GDM1 (cell line): ENCODE measurements around the gene DEFB112.

Source experiments
- DNase-seq: peaks from one replicate; lab custom pipeline; 2025; lab: John Stamatoyannopoulos, UW

The DEFB112 gene, protein sequence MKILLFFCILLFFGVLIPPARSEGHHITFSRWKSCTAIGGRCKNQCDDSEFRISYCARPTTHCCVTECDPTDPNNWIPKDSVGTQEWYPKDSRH

DNA sequence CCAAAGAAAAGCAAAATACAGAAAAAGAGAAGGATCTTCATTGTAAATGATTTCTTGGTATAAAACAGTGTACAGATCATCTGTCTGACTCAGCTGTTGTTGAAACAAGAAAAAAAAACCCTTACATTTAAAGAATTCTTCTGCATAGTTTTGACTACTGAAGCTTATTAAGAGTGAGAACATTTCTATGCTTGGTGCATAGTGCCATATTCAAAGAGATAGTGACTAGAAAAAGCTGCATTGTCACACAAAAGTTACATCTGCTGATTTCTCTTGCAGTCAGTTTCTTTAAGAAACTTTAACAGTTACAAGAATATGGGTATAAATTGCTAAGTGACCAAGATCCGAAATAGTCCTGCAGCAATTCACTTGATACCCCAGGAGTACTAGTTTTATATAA, at the start of gene DEFB112:
Gene DEFB112, minus strand, starts transcription at position 101 of the 400 bp plus-strand sequence. Its CDS starts 60 bp downstream, at position 41.
- DNase-seq = no peak

DNA sequence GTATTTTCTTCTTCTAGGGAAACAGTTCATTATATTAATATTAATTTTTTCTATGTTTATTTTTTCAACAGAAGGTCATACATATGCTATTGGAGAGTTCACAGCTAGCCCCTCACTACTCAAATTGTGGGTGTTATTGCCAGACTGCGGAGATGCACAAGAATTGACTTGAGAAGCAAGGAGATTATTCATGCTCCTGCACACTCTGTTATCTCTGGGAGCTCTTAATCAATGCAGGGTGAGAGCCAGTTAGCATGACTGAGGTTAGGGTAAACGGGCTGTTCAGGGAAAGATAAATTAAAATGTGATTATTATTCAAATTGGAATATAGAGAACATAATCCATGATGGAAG, 48.9 kb upstream of the DEFB112 start:
- no peak for DNase-seq

DNA sequence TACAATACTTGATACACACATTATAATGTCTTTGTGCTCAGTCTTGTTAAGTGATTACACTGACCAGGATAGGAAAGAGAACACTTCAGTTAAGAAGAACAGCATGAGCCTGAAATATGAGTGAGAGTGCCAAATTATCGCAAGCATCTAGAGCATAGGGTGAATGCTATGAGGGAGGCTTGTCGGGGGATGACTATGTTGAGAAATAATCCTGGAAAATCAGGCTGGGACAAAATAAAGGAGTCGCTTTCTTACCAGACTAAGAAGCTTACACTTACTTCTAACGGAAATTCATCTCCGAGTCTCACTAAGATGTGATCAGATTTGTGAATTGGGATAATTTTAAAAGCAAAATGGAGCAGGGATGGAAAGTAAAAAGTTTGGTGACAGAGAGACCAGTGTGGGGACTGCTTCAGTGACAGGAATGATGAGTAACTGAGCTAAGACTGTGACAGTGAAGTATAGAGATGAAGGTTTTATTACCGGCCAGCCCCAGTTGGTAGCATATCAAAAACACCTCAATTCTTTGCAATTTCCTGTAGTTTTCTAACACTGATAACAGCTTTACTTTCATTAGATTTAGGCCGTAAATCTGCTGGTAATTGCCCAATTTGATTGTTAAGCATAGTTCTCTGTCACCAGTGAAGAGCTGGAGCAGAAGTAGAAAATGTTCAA, 48.4 kb upstream of the DEFB112 start:
- no peak for DNase-seq

DNA sequence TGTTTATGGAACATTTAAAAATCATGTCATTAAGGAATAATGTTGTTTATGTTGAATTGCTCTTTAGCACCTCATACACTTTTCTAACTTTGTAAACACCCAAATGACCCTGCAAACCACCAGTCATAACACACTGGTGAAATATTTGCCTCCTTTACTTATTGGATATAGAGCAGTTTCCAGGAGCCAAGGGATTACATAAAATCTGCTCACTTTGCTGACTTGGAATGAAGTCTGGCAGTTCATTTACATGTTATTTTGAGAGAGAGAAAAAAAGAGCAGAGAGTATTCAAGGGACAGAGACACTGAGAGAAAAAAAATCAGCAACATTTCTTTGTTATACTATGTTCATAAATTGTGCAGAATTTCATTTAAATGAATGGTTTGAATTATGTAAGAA, 46.6 kb upstream of the DEFB112 start:
- no peak for DNase-seq

DNA sequence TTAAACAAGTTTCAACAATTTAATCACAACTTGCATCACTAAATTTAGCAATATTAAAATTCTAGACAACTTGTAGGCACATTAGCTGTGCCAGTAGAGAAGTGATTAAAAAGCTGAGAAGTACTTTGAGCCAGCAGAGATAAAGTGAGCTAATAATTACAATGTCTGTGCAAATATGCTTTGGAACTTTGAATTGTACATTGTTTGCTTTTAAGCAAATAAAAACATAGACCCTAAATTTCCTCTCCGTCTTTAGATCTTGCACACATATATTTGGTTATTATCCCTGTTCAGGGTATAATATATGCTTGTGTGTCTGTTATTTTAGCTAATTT, 44.2 kb upstream of the DEFB112 start:
- no peak for DNase-seq

DNA sequence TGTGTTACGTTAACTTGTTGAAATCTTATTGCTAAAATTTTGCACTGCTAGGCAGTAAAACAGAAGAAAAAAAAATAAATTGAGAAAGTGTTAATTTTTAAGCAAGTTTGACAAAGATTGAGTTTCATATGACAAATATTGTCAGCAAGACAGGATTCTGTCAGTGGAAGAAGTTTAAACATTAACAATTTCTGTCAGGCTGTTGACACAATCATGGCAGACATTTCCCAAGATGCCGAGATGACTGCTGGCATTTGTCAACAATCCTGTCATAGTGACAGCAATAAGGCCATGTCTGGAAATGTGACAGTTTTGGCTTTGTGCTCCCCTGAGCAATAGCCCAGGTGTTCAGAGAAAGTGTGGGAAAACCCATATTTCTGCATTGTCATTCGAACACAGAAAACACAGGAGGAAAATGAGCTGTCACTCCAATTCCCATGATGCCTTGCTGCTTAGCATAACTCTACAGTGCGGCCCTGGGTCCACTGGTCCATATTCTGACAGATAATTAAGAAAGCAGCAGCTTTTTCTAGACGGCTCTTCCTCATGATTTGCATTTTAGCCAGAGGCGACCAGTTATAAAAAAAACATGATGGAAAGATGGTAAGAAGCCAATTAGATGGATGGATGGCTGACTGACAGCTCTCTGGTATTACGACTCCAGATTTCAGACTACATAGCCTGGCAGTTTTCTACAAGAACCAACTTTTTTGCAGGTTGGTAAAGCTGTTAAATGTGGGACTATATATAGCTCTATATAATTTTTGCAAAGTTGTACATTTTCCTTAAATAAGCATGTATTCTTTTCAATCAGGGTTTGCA, 43.6 kb upstream of the DEFB112 start:
- no peak for DNase-seq

DNA sequence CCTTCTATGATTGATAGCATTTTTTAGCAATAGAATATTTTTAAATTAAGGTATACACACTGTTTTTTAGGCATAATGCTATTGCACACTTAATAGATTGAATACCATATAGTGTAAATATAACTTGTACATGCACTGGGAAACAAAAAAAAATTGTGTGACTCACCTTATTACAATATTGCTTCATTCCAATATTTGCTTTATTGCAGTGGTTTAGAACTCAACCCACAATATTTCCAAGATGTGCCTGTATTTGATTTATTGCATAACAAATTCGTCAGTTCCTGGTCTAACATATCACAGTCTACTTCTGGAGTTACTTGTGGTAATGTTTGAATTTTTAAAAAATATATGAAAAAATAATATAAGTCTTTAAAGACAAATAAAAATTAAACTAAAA, 41.9 kb upstream of the DEFB112 start:
- DNase-seq = no peak

DNA sequence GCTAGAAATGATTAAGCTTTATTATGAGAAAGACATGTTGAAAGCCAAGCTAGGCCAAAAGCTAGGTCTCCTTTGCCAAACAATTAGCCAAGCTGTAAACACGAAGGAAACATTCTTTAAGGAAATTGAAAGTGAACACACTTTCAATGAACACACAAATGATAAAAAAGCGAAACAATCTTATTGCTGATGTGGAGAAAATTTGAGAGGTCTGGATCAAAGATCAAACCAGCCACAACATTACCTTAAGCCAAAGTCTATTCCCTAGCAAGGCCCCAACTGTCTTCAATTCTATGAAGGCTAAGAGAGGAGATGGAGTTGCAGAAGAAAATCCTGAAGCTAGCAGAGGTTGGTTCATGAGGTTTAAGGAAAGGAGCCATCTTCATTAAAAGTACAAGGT, 40.2 kb upstream of the DEFB112 start:
- no peak for DNase-seq

DNA sequence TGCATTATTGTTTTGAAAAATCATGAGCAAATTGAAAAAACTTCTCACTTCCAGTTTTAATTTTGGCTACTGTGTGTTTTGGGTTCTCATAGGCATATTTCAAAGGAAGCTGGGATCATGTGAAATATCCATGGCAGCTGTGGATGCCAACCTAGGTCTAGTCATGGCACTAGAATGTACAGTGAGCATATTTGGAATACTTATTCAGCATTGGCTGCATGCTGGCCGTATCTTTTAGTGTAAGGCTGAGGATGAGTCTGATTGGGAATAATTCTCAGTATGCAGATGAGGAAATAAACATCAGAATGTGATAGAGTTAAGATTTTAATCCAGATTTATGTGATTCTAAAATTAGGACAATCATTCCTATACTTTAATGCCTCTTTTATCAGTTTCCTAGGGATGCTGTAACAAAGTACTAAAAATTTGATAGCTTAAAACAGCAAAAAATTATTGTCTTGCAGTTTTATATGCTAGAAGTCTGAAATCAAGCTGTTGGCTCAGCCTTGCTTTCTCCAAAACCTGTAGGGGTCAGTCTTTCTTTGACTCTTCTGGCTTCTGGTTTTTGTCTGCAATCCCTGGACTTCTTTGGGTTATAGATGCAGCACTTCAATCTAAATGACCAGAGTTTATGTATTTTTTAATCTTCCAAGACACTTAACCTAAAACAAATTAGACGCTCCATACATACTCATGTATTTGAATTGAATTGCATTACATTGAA, 37.7 kb upstream of the DEFB112 start:
- no peak for DNase-seq

DNA sequence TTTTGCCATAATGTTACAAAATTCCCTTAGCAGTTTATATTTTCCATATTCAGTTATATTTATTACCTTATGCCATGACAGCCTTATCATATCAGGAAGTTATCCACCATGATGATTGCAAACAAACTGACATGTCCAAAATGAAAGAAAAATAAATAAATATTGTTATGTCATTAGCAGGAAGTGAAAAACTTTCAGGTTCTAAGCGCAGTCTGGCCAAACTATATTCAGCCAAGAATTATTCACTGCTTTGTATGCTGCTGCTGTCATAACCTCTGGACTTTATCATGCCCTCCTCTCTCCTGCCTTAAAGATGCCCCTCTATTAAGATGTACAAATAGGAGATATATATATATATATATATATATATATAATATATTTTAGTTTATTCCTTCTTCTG, 27.7 kb upstream of the DEFB112 start:
- no peak for DNase-seq

DNA sequence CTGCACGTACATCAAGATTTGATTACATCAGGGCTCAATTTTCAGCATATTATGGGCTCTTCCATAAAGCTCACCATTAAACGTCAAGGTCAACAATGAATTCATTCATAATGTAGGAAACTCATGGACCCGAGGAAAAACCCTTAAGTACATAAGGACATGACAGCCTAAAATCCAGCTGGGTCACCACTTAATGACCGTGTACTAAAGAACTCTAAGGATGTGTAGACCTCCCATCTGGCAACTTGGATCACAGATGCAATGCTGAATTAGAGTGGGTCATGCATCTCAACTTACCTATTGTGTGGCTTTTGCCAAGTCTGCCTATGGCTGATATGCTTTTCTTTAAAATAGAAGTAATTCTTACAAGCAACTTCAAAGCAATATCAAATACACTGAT, 26.7 kb upstream of the DEFB112 start:
- no peak for DNase-seq

DNA sequence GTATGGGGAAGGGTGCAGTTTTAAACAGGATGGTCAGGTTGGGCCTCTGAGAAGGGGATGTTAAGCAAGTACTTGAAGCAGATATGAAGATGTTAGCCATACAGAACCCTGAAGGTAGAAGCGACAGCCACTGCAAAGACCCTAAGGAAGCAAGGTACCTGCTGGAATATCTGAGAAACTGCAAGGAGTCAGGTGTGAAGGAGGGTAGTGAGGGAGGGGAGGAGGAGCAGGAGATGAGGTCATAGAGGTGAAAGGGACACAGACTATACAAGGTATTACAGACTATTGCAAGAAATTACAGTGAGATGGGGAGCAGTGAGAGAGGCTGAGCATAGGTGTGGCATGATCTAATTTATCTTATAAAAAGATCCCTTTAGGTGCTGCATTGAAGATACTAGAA, 22.2 kb upstream of the DEFB112 start:
- no peak for DNase-seq

DNA sequence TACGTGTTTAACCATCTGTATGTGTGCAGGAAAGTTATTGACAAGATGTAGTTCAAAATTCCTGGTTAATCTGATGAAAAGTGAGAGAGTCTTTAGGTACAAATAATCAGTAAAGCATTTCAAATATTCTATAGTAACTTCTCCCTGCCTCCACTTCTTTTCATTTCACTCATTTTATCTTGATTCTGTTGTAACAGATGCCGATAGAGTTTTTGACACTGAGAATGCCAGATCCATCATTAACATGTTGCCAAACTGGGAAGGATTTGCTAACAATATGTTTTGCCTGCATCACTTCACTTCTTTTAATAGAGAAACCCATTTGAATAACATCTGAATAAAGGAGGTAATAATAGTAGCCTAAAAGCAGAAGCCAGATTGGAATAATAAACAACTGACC, 20.4 kb upstream of the DEFB112 start:
- DNase-seq = no peak

DNA sequence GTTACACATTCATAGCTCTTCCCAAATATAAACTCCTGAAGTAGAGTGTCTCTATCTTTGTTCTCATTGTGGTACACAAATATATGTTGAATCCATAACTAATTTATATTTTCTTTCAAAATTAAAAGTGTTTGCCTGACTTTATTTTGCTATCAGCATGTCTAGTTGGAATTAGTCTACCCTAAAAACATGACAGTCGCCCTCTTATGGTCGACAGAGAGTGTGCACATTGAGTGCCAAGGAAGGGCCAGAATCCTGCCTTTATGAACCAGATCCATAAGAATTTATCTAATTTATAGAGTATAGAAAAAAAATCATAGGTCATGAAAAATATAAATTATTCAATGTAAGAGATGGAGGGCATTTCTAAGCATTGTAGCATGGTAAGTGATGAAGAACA, 12.3 kb upstream of the DEFB112 start:
- no peak for DNase-seq

DNA sequence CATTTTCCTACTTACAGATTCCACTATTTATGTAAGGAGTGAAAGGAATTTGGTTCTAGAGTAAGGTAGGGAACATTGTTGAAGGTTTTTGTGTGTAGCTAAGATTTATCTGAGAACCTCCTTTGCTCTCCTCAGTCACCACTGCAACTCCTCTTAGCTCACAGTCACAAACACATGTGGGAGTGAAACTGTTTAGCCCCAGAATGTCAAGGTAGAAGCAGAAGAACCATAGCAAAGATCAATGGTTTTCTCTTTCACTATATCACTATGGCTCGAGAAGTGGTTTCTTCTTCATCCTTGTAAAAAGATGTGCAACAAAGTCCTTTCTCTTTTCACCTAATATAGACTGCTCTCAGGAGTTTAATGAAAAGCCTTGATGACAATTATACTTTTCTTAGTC, 6.5 kb upstream of the DEFB112 start:
- no peak for DNase-seq

DNA sequence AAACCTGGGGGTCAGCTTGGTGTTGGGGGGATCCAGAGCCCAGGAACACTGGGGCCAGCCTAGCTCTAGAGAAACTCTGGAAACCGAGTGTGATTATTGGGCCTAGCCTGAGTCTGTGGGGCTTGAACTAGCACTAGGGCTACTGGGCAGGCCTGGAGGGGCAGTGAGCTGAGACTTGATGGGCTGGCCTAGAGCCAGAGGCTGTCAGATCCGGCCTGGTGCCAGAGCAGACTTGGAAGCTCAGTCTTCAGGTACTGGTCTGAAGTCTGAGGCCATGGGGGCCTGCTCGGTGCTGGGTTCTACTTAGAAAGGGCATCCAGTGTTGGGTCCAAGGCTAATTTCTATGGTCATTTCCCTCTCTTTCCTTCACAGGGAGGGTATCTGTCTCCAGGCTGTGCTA, 2.7 kb downstream of the DEFB112 start:
- no peak for DNase-seq

DNA sequence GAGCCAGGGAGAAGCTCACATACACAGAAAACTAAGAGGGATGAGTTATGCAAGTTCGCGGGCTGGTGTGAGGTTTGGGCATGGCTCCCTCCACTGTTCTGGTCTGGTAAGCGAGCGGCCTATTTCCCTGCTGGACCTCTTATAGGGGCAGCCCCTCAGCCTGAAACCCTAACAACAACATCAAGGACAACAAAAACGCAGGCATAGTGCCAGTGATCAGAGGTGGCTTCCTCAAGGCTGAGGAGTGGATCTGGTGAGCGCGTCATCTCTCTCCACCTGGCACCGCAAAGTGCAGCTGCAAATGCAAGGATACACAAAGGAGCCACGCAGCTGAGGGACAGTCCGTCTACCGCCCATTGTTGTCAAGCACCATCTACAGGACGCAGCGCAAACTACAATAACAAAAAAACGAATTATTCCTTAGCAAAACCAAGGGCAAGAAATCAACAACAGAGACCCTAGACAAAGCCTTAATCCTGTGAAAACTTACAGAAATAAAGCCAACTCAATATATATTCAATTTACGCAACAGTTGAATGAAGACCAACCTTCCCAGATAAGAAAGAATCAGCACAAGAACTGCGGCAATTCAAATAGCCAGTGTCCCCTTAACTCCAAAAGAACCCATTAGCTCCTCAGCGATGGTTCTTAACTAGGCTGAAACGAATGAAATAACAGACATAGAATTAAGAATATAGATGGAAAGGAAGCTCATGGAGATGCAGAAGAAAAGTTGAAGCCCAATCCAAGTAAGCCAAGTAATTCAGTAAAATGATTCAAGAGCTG, 18.8 kb downstream of the DEFB112 start:
- DNase-seq = no peak

DNA sequence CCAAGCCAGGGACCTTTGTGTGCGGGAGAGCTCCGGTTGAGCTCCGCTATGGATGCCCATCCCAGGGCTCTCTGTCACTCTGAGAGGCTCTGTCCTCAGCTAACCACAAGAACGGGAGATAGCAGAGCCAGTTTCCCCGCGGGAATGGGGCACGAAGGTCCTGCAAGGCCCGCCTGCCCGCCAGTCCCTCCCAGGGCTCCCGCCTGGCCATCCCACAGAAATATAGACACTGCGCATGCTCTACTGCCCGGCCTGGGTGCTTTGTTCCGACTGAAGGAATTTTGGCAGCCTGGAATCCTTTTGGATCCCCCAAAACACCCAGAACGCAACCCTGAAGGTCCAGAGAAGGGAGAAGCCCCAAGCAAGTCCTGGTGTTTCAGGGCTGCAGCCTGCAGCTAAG, 19.4 kb downstream of the DEFB112 start:
- no peak for DNase-seq

DNA sequence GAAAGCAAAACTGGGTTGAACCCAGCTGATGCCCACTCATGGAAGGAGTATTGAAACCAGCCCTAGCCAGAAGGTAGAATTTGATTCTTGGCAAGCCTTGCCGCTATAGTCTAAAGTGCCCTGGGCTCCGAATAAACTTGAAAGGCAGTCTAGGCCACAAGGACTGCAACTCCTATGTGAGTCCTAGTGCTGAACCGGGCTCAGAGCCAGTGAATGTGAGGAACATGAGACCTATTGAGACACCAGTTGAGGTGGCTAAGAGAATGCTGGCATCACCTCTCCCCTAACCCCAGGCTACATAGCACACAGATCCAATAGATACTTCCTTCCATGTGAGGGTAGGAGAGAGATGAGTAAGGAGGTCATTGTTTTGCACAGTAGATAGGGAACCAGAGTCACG, 24.5 kb downstream of the DEFB112 start:
- DNase-seq = no peak

DNA sequence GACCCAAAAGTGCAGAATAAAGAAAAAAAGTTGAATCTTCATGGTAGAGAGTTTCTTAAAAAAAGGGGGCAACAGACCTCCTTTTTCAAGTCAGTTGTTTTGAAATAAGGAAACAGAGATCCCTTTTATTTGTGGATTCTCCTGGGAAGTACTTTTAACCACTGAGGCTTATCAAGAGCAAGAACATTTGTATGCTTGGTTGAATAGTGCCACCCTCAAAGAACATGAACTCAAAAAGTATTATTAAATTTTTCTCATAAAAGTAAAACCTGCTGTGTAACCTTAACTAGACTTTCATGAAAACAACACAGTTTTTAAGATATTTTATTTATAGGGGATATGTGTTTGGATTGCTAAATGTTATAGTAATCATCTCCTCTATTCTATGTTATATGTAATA, 27.8 kb downstream of the DEFB112 start, which contains the start of gene DEFB110:
Gene DEFB110, minus strand, starts transcription at position 101 of the 400 bp plus-strand sequence. Its CDS starts 59 bp downstream, at position 42.
- DNase-seq = no peak

DNA sequence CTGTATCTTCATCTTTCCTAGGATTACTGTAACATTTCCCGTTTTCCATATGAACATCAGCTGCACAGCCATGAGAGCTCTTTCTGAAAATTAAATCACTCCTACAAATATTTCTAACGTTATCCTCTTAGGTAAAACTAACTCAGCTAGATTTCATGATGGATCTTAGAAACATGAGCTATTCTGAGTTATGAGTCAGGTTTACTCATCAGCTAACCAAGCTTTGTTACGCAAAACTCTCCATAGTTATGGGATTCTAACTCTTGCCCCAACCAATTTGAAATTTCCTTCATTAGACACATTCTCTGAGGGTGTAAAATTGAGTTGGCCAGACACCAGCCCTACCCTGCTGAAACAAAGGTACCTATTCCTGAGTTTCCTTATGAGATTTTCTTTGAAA, 41.9 kb downstream of the DEFB112 start:
- DNase-seq = no peak

DNA sequence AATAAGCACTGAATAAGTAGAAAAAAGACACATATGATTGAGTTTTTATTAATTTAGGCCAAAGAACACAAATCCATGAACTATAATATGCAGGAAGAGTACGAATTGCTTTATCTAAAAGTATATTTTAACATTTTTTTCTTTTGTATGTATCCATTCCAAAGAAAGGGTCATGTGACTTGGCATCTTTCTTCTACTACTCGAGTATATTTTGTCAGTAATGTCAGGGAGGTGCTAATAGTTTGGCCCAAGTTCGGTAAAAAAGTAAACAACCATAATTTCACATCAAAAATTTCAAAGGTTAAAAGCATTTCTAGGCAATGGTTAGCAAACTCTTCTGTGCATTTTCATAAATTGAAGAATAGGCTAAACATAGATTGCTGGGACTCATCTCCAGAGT, 46.6 kb downstream of the DEFB112 start:
- no peak for DNase-seq
